Thyroid gland (tissue), 4 donors: ENCODE measurements around the gene HLA-DRB1. TPM values are rescaled to one million over a fixed set of nuclear protein-coding genes. Genes with fewer than 3 reads are reported as not detected.
"Not testable (repeated sequence)": the region's sequence is repeated elsewhere in the genome, so short reads cannot be mapped to it uniquely, and the experiment has no call there.

ENCODE experiments used
- DNase-seq, 2 donors: peaks; one replicate each; pipeline ENCODE4 v3.0.0-alpha.2; 2019
- H3K27ac ChIP-seq, 3 donors: fragments of 200-600 bp; sonication (generic); 1 replicate in 2 of 3; 2 replicates in 1 of 3; pipeline ENCODE4 v1.5.1; 2016 to 2019; ENCODE audit warnings: mild to moderate bottlenecking in 1 of 3, moderate library complexity in 1 of 3
- H3K27me3 ChIP-seq: fragments of 200-600 bp; sonication (generic); one replicate; pipeline ENCODE4 v1.5.1; 2019
- H3K36me3 ChIP-seq, 2 donors: fragments of 200-600 bp; sonication (generic); one replicate each; pipeline ENCODE4 v1.5.1; 2016 to 2019
- H3K4me1 ChIP-seq, 2 donors: fragments of 200-600 bp; sonication (generic); one replicate each; pipeline ENCODE4 v1.5.1; 2017 to 2019
- H3K4me3 ChIP-seq, 3 donors: fragments of 200-600 bp; sonication (generic); replicated peaks in 1 of 3; 1 replicate in 2 of 3; 2 replicates in 1 of 3; pipeline ENCODE4 v1.5.1; 2016; ENCODE audit warnings: mild to moderate bottlenecking in 1 of 3
- H3K9me3 ChIP-seq: fragments of 200-600 bp; sonication (generic); one replicate; pipeline ENCODE4 v1.5.1; 2017
- POLR2A ChIP-seq, 2 donors: fragments of 450-650 bp; IDR thresholded peaks; one replicate each; pipeline ENCODE4 v1.6.1; 2017; ENCODE audit warnings: antibody characterized with exemption in 2 of 2, mild to moderate bottlenecking in 2 of 2, moderate library complexity in 1 of 2
- WGBS, 2 donors: methylation state at CpG; one replicate each; pipeline ENCODE4 v1.1.5; 2017; 5-methylcytosine and 5-hydroxymethylcytosine counted together
- intact Hi-C: fragments of 100-400 bp; cut with DNase I; formaldehyde crosslinking; loops from one replicate; pipeline ENCODE4 v1.15.1; 2023
- total RNA-seq, 4 donors: library from RNA; depleted of rRNA; stranded (reverse); fragments of >200 nt; gene quantifications; one replicate each; pipeline ENCODE4 v1.2.3, GENCODE V29; 2016
- TF ChIP-seq, protein P1 (sequence below), 6 experiments: fragments of 200-600 bp in 3 of 6; fragments of 450-650 bp in 3 of 6; sonication (generic) in 3 of 6; IDR thresholded peaks; one replicate each; pipeline ENCODE4 v1.5.1; 2016 to 2019; ENCODE audit warnings: antibody characterized with exemption in 6 of 6, mild to moderate bottlenecking in 2 of 6, inconsistent platforms in 1 of 6, moderate library complexity in 1 of 6

Gene HLA-DRB1
- total RNA-seq, 4 donors from 2014 or later = 17.1 to 28.1 (median 22.8) TPM

DNA sequence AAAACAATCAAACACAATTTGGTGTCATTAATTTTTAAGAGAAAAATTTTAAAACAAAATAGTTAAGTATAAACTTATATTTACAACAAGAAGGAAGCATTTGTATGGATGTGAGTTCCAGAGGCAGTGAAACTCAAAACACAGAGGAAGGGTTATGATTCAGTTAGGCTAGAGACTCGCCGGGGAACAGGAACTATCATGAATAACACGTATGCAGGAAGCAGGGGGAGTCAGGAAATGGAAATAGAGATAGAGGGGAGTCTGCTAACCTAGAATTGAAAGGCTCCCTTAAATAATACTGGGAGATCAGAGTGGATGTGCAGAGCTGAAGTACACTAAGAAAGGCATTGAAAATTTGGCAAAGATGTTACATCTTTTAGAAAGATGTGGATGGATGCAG lies 14.2 kb upstream of the HLA-DRB1 start:
- Histone ChIP-seq H3K4me1 (no peaks in the 10 kb centered on the region), H3K4me3 (no peak overlapping the region), H3K36me3 (no peaks in the 10 kb centered on the region), H3K9me3 (no peaks in the 10 kb centered on the region), H3K27ac (no peak overlapping the region), H3K27me3 (no peaks in the 10 kb centered on the region)
- WGBS, 2 donors = 12 to 13% methylated on average over 3 of the region's 3 CpGs
- TF ChIP-seq, protein P1, sequence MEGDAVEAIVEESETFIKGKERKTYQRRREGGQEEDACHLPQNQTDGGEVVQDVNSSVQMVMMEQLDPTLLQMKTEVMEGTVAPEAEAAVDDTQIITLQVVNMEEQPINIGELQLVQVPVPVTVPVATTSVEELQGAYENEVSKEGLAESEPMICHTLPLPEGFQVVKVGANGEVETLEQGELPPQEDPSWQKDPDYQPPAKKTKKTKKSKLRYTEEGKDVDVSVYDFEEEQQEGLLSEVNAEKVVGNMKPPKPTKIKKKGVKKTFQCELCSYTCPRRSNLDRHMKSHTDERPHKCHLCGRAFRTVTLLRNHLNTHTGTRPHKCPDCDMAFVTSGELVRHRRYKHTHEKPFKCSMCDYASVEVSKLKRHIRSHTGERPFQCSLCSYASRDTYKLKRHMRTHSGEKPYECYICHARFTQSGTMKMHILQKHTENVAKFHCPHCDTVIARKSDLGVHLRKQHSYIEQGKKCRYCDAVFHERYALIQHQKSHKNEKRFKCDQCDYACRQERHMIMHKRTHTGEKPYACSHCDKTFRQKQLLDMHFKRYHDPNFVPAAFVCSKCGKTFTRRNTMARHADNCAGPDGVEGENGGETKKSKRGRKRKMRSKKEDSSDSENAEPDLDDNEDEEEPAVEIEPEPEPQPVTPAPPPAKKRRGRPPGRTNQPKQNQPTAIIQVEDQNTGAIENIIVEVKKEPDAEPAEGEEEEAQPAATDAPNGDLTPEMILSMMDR (IDR thresholded peaks at IDR 0.05) = no peak
- TF ChIP-seq POLR2A (IDR thresholded peaks at IDR 0.05) = no peak
- no peak for DNase-seq
- intact Hi-C loops = no loop called here

DNA sequence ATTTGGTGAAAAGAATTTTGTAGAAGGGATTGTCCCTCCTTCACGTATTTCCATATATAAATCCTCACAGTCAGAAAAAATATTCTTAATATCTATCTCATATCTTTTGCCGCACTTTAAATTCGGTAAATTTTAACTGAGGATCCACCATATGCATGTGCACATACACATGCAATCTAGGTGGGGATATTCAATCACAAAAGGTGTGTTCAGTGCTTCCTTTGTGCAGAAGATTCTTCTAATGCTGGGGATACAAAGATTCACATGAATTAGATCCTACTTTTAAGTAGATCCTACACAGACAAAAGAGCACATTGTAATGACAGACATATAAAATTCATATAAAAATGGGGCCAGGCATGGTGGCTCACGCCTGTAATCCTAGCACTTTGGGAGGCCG lies 13.6 kb upstream of the HLA-DRB1 start:
- Histone ChIP-seq H3K36me3 (no peaks in the 10 kb centered on the region), H3K4me1 (no peaks in the 10 kb centered on the region), H3K27ac (no peak overlapping the region), H3K9me3 (no peaks in the 10 kb centered on the region), H3K27me3 (no peaks in the 10 kb centered on the region), H3K4me3 (no peak overlapping the region)
- TF ChIP-seq, protein P1 (IDR thresholded peaks at IDR 0.05) = no peak
- TF ChIP-seq POLR2A (IDR thresholded peaks at IDR 0.05) = no peak
- 64 to 66% methylated on average over 3 of the region's 5 CpGs for WGBS, 2 donors
- no peak for DNase-seq
- intact Hi-C loops = no loop called here

DNA sequence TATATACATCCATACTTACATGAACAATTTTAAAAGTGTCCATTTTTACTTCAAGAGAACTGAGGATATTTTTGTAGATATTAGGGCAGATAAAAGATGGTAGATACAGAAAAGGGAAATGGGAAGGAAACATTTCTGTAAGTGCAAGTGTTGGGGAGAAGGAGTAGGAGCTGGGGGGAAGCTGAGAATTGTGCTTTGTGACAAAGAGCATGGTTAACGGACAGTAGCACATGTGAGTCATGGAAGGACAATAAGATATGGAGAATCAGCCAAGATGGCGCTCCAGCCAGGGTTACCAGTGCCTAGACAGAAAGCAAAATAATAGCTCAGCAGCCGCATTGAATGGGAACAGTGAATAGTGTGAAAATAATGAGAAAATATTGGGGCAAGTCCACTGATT lies 12.7 kb upstream of the HLA-DRB1 start:
- H3K4me1 ChIP-seq = no peaks in the 10 kb centered on the region
- WGBS, 2 donors = 49 to 62% methylated on average over 3 of the region's 3 CpGs
- H3K9me3 ChIP-seq = no peaks in the 10 kb centered on the region
- H3K4me3 ChIP-seq = no peak overlapping the region
- no peak for TF ChIP-seq POLR2A (IDR thresholded peaks at IDR 0.05)
- TF ChIP-seq, protein P1 (IDR thresholded peaks at IDR 0.05) = no peak
- H3K27ac ChIP-seq = no peak overlapping the region
- H3K27me3 ChIP-seq = no peaks in the 10 kb centered on the region
- H3K36me3 ChIP-seq = no peaks in the 10 kb centered on the region
- DNase-seq = no peak
- intact Hi-C loops = no loop called here

DNA sequence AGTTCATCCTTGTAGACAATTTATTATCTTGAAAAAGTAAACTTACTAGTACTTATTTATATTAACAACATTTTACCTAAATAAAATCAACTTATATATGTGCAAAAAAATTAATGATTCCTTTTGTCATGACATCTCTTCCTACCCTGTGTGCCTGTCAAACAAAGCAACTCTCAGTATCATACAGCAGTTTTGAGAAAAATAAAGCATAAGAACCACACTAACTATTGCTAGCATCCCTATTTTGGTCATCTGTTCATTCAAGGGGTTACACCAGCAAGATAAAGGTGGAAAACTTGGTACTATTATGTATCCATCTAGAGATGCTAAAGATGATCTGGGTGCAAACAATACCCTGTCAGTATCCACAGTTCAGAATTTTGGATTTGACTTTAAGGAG lies 7.4 kb upstream of the HLA-DRB1 start:
- no peak for TF ChIP-seq POLR2A (IDR thresholded peaks at IDR 0.05)
- TF ChIP-seq, protein P1 (IDR thresholded peaks at IDR 0.05) = no peak
- Histone ChIP-seq H3K27ac (no peak overlapping the region), H3K36me3 (no peaks in the 10 kb centered on the region), H3K27me3 (no peaks in the 10 kb centered on the region), H3K4me3 (no peak overlapping the region), H3K9me3 (no peaks in the 10 kb centered on the region), H3K4me1 (no peaks in the 10 kb centered on the region)
- no peak for DNase-seq
- intact Hi-C loops = no loop called here

DNA sequence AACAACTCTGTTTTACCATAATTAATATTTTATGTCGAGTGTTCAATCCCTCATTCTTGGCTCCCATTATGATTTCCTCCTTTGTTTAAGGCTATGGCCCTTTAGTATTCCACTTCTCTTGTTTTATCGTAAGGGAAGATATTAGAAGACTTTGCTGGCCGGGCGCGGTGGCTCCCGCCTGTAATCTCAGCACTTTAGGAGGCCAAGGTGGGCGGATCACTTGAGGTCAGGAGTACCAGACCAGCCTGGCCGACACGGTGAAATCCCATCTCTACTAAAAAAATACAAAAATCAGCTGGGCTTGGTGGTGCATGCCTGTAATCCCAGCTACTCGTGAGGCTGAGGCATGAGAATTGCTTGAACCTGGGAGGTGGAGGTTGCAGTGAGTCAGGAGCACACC lies 1.1 kb upstream of the HLA-DRB1 start:
- H3K4me1 ChIP-seq, H3K27ac ChIP-seq, intact Hi-C loops, DNase-seq, H3K27me3 ChIP-seq, H3K9me3 ChIP-seq, H3K36me3 ChIP-seq, H3K4me3 ChIP-seq: not testable (repeated sequence)
- 40% methylated on average over 1 of the region's 10 CpGs; no CpG with 5 or more reads in 1 of the 2 donors for WGBS, 2 donors

DNA sequence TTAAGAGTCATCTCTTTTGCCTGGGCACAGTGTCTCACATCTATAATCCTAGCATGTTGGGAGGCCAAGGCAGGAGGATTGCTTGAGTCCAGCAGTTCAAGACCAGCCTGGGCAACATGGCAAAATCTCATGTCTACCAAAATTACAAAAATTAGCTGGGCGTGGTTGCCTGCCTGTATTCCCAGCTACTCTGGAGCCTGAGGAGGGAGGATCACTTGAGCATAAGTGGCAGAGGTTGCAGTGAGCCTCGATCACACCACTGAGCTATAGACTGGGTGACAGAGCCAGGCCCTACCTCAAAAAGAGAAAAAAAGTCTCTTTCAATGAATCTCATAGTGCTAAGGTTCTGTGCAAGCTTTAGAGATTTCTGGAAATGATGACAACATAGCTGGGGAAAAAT lies 1.5 kb downstream of the HLA-DRB1 start:
- H3K27ac ChIP-seq = no peak overlapping the region
- 82 to 83% methylated on average over 2 of the region's 2 CpGs for WGBS, 2 donors
- no peaks in the 10 kb centered on the region for H3K4me1 ChIP-seq
- H3K27me3 ChIP-seq = no peaks in the 10 kb centered on the region
- H3K4me3 ChIP-seq = no peak overlapping the region
- intact Hi-C loops = loop anchor here (10.0 kb wide), 1 partner anchor 63 kb away; no protein-coding TSS in a partner anchor
- H3K36me3 ChIP-seq = no peaks in the 10 kb centered on the region
- TF ChIP-seq, protein P1 (IDR thresholded peaks at IDR 0.05) = no peak
- no peak for TF ChIP-seq POLR2A (IDR thresholded peaks at IDR 0.05)
- no peaks in the 10 kb centered on the region for H3K9me3 ChIP-seq
- DNase-seq = no peak
